Nephron (organoid): ENCODE data around the gene PRKAG2.

Experiments used
- H3K27ac Mint-ChIP-seq, 3 experiments: 2 replicates each; pipeline ENCODE4 v1.8.0; 2020; ENCODE audit warnings: mixed read lengths in 3 of 3, mild to moderate bottlenecking in 2 of 3, moderate library complexity in 1 of 3
- H3K27me3 Mint-ChIP-seq: 2 replicates; pipeline ENCODE4 v1.8.0; 2021; ENCODE audit warnings: low read depth, mild to moderate bottlenecking, moderate library complexity, mixed read lengths
- H3K36me3 Mint-ChIP-seq: 2 replicates; pipeline ENCODE4 v1.8.0; 2020; ENCODE audit warnings: low read depth, mixed read lengths
- H3K4me1 Mint-ChIP-seq: 2 replicates; pipeline ENCODE4 v1.8.0; 2020; ENCODE audit warnings: mixed read lengths
- H3K4me3 Mint-ChIP-seq, 3 experiments: 2 replicates each; pipeline ENCODE4 v1.8.0; 2020; ENCODE audit warnings: mild to moderate bottlenecking in 3 of 3, mixed read lengths in 3 of 3, moderate library complexity in 2 of 3
- H3K9me3 Mint-ChIP-seq: 2 replicates; pipeline ENCODE4 v1.8.0; 2020; ENCODE audit warnings: mixed read lengths
- TF ChIP-seq, protein P1 (sequence below), 3 experiments: fragments of 200-600 bp; sonication (generic); IDR thresholded peaks; one replicate each; pipeline ENCODE4 v1.5.0; 2021; ENCODE audit warnings: antibody characterized with exemption in 3 of 3; ENCODE audit not compliant: unreplicated experiment in 3 of 3

Gene PRKAG2

GRCh38 chr7:151687523-151688235 lies 189.2 kb downstream of the PRKAG2 start:
- no peak overlapping the region for H3K4me3 Mint-ChIP-seq
- no peaks in the 10 kb centered on the region for H3K9me3 Mint-ChIP-seq
- peaks cover 20% of the 10 kb centered on the region for H3K27me3 Mint-ChIP-seq
- peak overlapping the region; percentile 42 to 79 (median 59) for H3K27ac Mint-ChIP-seq
- TF ChIP-seq, protein P1, sequence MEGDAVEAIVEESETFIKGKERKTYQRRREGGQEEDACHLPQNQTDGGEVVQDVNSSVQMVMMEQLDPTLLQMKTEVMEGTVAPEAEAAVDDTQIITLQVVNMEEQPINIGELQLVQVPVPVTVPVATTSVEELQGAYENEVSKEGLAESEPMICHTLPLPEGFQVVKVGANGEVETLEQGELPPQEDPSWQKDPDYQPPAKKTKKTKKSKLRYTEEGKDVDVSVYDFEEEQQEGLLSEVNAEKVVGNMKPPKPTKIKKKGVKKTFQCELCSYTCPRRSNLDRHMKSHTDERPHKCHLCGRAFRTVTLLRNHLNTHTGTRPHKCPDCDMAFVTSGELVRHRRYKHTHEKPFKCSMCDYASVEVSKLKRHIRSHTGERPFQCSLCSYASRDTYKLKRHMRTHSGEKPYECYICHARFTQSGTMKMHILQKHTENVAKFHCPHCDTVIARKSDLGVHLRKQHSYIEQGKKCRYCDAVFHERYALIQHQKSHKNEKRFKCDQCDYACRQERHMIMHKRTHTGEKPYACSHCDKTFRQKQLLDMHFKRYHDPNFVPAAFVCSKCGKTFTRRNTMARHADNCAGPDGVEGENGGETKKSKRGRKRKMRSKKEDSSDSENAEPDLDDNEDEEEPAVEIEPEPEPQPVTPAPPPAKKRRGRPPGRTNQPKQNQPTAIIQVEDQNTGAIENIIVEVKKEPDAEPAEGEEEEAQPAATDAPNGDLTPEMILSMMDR (IDR thresholded peaks at IDR 0.05; ENCODE audit: unreplicated experiment in 3 of 3), result no peak
- H3K4me1 Mint-ChIP-seq, result peaks cover 22% of the 10 kb centered on the region
- H3K36me3 Mint-ChIP-seq, result no peaks in the 10 kb centered on the region

- Mint-ChIP-seq H3K9me3 (no peaks in the 10 kb centered on the region), H3K27ac (peak overlapping the region; percentile 42 to 79 (median 59)), H3K36me3 (no peaks in the 10 kb centered on the region), H3K27me3 (peaks cover 22% of the 10 kb centered on the region), H3K4me1 (peaks cover 16% of the 10 kb centered on the region), H3K4me3 (no peak overlapping the region)
- TF ChIP-seq, protein P1 (IDR thresholded peaks at IDR 0.05; ENCODE audit: unreplicated experiment in 3 of 3), result no peak
These were observed 190.1 kb downstream of the PRKAG2 start for GRCh38 chr7:151686826-151687225.

DNA sequence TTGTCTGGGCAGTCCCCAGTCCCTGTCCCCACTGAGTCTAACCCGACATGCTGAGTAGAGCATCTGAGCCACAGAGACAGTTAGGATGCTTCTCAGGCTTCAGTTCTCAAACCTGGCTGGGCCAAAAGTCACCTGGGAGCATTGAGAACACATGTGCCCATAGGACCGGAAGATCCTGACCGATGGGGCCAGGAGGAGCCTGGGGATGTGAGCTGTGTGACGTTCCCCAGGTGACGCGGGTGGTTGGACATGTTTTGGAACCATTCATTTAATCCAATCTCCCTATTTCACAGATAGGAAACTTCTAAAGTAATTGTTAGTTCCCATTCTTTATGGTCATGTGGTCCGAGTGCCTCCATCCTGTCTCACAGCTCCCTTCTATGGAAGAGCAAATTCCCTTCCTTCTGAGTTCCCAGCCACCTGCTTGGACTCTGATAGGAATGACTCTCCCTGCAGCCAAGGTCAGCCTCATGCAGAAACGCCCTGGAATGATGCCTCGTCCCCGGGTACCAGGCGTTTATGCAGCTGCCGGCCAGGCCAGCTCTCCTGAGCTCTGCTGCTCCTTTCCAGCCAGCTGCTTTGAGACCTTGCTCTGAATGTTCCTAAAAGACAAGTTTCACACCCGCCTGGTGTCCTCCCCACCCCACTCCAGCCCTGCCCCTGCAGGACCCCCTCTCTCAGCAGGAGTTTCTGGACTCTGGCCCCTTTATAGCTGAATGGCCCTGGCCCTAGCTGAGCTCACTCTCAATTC lies 190.7 kb downstream of the PRKAG2 start:
- peaks cover 25% of the 10 kb centered on the region for H3K27me3 Mint-ChIP-seq
- H3K4me1 Mint-ChIP-seq, result peaks cover 16% of the 10 kb centered on the region
- H3K27ac Mint-ChIP-seq, result peak overlapping the region in 2 of 3 experiments; percentile 29 to 79
- H3K36me3 Mint-ChIP-seq, result no peaks in the 10 kb centered on the region
- H3K9me3 Mint-ChIP-seq, result no peaks in the 10 kb centered on the region
- TF ChIP-seq, protein P1 (IDR thresholded peaks at IDR 0.05; ENCODE audit: unreplicated experiment in 3 of 3), result no peak
- no peak overlapping the region for H3K4me3 Mint-ChIP-seq

GRCh38 chr7:151684408-151685175 lies 192.3 kb downstream of the PRKAG2 start:
- TF ChIP-seq, protein P1 (IDR thresholded peaks at IDR 0.05; ENCODE audit: unreplicated experiment in 3 of 3), result no peak
- Mint-ChIP-seq H3K27ac (no peak overlapping the region), H3K4me3 (no peak overlapping the region), H3K27me3 (peaks cover 20% of the 10 kb centered on the region), H3K36me3 (no peaks in the 10 kb centered on the region), H3K4me1 (peaks cover 16% of the 10 kb centered on the region), H3K9me3 (no peaks in the 10 kb centered on the region)

- H3K9me3 Mint-ChIP-seq, result no peaks in the 10 kb centered on the region
- H3K4me3 Mint-ChIP-seq, result no peak overlapping the region
- H3K4me1 Mint-ChIP-seq, result peaks cover 16% of the 10 kb centered on the region
- peaks cover 20% of the 10 kb centered on the region for H3K27me3 Mint-ChIP-seq
- H3K36me3 Mint-ChIP-seq, result no peaks in the 10 kb centered on the region
- TF ChIP-seq, protein P1 (IDR thresholded peaks at IDR 0.05; ENCODE audit: unreplicated experiment in 3 of 3), result no peak
- H3K27ac Mint-ChIP-seq, result peak overlapping the region in 2 of 3 experiments; percentile 27 to 37
These were observed 193.1 kb downstream of the PRKAG2 start for GRCh38 chr7:151683615-151684407.
